GDM1 (cell line): ENCODE results near the gene RBMS1.

Source experiments
- DNase-seq: peaks from one replicate; lab custom pipeline; 2025; lab: John Stamatoyannopoulos, UW

The RBMS1 gene

DNA sequence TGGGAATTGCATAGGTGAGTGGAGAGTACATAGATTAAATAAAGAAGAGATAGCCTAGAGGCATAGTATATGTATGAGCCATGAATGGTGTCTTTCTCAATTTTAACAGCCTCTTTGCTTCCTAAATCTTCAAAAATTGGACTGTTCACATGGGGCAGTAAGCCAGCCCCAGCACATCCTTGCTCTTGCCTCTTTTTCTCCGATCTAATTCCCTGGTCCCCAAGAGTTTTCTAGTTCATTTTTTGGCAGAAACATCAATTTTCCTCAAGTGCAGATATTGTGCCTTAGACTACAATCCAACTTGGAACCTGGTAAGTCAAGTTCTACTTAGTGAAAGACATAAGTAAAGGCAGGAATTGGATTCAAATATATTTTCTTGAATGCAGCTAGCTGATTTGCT, 243.7 kb downstream of the RBMS1 start:
- DNase-seq: no peak

DNA sequence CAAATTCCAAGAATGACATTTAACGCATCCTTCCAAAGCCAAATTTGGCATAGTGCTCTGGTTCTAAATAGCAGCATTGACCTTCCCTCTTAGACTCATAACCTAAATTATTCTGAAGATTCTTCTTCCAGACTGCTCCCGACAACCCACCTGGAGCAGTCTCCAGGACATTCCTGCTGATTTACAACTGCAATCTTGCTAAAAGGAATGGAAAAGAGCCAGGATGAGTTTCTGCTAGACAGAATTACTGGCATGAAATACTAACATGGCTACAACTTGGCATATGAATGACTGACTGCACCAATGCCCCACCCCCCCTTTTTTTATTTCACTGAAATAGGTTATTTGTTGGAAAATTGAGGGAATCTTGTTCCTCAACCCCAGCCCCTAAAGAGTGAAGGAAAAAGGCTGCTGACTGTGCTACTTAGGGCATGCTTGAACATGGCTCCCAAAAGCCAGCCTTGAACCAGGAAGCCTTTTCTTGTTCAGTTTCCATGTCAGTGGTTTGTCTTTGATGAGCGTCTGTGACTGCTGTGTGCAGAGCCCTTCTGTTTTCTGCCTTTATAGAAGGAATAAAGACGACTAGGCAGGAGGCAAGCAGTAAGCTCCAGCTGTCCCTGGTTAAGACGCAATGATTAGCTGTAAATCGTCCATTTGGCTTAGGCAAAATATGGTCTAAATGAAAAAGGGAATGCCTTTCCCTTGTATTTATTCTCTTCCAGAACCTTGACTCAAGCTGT, 246.1 kb downstream of the RBMS1 start:
- no peak for DNase-seq

DNA sequence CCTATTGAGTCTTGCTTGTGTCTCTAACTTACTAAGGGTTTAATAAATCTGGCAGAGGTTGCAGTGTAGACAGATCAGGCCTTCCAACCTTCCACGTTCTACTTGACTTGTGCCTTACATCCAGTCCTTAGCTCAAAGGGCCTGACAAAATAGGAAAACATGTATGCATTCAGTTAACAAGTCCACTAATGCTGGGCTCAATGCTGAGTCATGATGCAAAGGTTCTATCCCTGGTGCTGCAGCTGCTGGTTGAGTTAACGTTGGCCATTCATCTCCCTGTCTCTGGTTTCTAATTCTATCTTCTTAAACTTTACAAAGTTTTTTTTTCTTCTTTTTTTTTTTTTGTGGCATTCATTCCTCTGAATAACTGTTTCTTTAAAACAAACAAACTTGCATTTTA, 247.3 kb downstream of the RBMS1 start:
- DNase-seq: no peak

DNA sequence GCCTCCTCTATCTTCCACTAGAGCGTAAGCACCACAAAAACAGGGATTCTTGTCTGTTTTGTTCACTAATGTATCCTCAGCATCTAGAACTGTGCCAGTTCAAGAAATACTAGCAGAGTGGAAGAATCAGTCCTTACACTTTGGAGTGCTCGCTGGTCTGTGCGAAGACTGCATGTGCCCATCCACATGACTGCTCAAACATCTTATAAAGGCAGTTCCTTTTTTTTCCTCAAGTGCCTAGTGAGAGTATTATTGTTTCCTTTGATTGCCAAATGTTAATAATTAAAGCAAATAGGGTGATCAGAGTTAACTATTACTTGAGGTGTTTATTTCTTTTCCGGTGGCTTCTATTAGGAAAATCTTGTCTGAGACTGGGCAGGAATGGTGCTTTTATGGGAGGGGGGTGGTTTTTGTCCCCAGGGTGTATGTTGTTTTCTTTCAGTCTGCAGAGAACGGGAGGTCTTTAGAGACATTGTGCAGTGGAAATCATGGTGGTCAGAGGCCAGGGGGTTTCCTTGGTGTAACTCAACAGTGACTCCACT, 247.9 kb downstream of the RBMS1 start:
- DNase-seq: no peak

DNA sequence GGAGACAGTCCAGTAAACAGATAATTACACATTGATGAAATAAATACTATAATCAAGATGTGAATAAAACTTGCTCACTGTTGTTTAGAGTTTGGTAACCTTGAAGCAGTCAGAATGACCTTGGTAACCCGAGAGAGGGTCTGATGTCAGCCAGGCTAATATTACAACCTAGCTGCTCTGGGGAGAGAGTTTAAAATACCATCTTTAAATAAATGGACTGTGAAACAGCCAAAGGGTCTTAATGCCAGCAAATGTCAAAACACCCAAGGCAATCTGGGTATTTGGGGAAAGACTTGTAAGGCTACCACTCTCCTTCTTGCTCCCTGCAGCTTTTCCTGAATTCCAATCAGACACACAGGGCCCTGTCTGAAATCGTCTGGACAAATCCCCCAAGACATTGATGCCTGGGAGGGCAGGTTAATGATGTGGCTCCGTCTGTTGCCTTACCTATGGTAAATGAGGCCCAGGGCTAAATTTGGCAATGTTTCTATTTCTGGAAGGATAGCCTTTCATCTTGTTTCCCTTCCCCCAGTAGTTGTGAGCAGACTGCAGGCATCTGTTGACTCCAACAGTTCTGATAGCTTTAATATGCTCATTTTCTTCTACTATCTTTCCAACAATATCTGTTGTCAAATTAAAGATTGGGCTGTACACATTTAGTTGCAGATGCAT, 250.6 kb downstream of the RBMS1 start:
- DNase-seq: no peak

DNA sequence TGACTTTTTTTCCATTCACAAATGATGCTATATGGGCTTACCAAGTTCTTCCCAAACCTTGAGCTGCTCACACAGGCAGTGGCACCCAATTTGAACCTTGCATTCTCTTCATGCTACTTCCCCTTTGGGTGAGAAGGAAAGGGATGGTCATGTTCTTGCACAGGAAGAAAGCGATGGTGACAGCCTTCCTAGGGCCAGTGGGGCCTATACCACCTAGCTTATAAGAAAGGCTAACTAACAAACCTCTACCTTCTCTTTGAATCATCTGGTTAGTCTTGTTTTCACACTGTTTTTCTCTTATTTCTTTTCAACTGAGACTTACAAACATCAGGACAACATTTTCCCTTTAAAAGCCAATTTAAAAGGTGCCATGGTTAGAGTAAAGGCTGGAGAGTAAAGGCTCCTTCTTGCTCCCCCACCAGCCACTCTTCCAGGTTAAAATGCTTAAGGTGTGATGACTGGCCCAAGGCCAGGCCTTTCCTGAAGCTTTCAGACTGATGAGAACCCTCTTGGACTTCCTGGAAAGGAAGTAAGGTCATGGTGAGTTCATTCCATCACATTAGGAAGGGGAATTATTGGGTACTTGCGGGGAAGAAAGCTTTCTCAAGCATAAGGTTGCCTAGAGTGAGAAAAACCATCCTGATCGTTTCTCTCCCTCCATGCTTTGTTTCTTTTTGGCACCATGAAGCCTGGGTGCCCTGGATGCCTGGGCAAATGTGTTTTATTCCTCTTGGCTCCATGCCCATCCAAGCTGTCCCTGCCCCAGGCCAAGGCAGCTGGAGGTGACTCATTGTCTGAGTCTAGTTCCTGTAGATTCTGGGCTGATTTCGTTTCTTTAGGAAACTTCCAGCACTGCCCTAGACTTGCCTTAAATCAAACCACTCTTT, 252.1 kb downstream of the RBMS1 start:
- DNase-seq: no peak

DNA sequence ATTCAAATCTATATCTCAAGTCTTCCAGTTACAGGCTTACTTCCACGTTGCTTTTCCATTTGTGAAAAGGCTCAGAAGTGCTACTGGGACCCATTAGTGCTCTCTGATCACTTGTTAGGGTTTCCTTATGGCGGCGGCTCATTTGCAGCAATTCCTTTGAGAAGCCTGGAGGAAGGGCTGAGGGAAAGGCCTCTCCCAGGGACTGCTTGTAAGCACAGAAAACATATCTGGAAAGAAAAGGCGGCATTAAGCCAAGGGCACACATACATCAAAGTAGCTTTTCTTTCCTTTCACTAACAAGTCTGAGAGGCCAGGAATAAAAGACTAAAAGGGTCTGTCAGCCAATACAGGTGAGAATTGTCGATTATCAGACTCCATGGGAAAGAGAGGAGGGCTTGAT, 254.2 kb downstream of the RBMS1 start:
- DNase-seq: no peak

DNA sequence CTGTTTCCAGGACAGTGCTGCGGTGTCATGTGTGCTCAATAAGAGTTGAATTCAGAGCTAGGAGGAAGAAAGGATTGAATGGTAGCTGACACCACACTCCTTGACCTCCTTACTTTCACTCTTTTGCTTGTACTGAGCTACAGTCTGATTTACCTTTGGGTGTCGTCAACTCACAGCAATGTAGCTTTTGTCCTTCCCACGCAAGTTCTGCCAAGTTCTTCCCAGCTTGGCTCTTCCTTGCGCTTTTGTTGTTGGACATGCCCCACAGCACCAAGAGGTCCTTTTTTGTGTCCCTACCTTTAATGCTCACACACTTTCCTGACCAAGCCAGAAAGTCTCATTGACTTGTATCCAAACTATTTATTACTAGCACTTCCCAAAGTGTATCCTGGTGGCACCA, 255.2 kb downstream of the RBMS1 start:
- no peak for DNase-seq

DNA sequence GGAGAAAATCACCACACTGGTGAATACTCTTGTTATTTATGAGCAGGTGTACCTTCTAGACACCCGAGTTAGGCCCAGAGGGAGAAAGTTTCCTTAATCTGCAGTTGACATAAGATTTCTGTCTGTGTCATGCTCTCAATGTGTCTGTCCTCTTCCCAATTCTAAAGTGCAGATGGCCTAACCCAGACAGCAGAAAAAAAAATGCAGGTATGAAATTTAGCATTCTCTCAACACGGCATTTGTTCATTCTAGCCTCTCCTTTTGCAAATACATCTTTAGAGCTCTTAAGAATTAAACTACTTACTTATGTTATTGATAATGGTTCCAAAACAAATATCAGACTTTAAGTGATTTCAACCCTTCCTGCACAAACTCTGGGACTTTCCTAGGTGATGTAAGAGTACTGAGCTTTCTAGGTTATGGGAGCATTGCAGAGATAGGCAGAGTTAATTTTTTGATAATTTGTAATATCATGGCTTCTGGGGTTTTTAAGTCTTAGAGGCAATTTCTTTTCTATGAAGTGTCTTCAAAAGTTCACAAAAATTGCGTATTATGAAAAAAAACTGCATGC, 260.6 kb downstream of the RBMS1 start:
- no peak for DNase-seq

DNA sequence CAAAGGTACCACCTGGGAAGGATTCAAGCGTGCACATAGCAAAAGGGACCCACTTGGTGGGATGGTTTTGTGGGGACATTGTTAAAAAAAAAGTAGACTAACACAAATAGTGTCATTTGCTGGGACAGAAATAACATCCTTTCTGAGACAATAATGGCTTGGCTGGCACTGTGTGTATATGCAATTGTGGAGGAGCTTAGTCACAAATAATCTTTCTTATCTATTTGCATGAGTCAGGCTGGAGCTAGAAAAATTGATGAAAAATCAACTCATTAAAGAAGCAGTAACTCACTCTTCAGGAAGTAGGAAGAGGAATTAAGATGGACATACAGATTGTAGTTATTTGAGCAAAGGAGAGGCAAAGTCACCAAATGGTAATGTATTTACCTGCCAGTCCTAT, 264.0 kb downstream of the RBMS1 start:
- DNase-seq: no peak

DNA sequence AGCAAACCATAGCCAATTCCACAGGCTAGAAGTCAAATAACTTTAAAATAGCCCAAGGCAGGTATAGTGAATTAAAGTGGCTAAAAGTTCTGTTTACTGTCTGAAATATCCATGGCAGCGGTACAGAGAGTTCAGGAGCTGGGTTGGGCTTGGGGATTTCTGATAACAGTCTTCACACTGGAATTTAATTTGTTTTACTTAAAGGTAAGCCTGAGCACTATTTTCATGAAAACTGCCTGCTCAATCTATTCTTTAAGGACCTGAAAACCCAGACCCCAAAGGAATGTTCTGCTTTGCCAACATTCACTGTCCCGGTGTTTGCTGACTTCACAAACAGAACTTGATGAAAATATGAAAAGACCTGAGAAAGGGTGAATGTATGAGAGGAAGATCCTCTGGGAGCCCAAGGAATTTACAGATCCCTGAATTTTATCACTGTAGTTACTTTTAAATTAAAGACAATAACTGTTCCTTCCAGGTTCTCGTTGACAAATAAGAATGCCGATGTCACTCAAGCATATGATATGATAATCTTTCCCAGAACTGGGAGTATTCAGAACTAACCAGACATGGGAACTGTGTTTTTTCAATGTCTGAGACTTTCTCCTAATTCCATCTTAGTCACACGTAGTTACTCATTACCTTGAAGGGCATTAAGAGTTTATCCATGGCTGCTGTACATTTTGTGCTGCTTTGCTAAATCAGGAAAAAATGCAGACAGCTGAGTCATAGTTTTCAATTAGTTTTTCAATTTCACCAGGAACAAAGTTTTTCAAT, 265.3 kb downstream of the RBMS1 start:
- no peak for DNase-seq

DNA sequence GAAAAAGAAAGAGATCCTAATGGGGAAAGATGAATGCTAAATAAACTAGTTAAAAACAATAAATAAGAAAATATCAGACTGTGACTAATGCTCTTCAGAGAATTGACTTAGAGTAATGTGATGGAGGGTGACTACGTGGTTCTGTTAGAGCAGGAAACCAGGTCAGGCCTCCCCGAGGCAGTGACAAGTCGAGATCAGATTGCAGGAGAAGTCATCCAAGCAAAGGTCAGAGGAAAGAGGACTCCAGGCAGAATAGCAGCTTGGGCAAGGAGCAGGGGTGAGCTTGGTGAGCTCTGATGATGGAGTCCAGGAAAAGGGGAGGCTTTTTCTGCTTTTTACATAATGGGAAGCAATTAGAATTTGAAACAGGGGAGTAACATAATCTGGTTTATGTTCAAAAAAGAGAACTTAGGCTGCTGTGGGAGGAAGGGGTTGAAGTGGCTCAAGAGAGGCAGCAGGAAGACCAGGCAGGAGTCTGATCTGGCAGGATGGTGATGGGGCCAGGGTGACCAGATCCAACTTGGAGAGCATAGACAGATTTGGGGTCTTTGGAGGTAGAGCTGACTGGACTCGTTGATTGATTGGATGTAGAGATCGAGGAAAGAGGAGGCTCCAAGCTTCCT, 266.2 kb downstream of the RBMS1 start:
- DNase-seq: no peak

DNA sequence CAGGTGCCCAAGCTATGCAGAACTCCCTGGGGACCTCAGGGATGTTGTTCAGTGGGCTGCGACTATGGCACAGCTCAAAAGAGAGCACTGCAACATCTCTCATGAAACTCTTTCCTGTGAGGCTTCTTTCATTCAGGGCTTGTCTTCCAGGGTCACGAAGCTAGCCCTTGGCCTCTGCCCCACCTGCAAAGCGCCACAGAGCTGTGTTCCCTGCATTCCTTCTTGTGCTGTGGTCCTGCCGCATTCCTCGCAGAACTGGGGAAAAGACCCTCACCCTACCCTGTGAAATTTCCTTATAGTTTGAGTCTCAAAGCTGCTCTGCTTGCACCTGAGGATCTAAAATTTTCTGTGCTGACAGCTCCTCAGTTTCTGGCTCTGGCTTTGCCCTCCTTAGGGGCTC, 267.2 kb downstream of the RBMS1 start:
- no peak for DNase-seq

DNA sequence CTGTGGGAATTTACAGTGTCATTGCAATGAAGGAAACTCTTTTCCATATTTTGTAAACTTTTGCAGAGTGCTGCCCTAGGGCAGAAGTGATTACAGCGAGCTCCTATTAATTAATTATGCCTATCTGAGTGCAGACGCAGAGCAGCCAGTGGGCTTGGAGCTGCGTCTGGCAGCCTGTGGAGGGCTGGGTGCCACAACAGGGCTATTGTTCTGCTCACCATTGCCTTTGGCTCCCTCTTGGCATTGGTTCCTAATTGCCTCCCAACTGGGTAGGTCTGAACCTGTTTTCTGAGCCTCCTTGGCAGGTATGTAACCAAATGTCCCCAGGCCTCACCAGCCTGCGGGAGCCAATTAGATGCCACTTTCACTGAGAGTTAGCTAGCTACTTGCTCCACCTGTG, 267.9 kb downstream of the RBMS1 start:
- DNase-seq: no peak

DNA sequence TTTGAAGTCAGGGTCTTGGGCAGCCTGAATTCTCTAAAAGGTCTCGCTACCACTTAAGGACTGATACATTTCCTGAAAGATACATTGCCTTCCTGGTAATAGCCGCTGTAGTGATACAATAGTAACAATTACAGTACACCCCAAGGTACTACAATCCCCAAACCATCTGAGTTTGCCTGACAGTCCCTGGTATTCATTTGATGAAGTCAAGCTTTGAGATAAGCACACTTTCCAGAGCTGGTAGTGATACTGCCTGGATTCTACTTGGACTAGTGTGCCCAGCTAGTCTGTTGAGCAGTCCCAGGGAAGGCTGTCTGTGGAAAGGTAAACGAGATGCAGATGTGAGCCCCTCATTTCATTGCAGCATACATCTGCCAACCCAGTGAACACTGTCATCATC, 269.1 kb downstream of the RBMS1 start:
- DNase-seq: no peak

DNA sequence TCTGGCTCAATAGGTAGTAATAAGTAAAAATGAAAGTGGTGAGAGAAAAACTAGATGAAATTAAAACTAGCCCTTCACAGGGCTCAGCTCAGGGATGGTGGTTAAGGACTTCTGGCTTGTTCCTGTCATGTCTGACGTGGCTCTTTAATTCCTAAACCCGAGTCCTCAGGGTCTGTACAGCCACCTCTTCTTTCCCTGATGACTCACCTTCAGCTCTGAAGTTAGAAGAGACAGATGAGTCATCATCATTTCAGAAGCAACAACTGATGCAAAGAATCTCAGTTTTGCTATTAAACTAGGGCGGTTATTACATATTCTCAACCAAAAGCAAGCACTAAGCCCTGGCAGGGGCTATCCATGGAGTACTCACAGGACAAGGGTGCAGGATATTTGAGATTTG, 269.5 kb downstream of the RBMS1 start:
- DNase-seq: no peak

DNA sequence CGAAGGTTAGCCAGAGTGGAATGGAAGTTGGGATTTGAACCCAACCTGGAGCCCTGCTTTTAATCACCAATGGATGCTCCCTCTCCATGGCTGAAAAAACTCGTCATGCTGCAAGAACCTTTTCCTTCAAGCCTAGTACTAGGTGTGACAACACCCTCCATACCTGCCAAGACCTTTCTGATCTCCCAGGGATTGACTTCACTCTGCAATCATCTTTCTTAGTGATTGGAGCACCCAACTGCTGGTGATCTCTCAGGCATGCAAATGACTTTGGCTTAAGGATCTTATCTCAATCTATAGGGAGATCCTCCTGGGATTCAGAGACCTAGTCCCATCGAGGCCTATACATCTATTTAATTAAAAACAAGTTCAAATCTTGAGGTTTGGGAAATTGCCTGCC, 270.0 kb downstream of the RBMS1 start:
- no peak for DNase-seq

DNA sequence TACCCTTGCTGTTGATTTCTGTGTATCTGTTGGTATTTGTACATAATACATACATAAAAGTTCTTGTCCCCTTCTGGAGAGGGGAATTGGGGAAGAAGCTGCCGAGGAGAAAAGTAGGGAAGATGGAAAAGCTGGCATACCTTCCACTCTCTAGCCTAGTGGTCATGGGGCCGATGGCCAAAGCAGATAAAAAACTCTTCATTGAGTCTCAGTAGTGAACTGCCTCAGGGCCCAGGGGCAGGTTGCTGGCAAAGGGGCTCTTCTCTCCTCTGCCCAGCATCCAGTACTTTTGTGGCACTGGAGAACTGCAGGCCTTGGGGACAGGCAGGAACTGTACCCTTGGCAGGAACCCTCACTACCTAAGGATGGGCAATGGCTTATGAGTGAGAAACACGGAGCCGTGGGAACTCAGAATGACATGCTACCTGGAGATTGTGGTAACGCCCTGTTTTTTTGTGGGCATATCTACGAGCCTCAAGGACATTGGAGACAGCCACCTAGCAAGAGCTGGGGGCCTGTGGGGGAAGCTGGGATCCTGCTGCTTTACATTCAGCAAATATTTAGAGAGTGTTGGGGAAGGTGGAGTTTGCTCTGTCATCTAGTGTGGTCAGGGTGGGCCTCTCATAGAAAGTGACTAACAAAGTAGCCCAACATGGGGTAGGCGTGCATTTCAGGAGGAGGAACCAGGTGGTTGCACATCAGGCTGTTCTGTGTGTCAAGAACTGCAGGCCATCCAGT, 270.9 kb downstream of the RBMS1 start:
- no peak for DNase-seq
